MG63 (cell line): ENCODE measurements around the gene AKAP5. TPM values are rescaled to one million over a fixed set of nuclear protein-coding genes. Genes with fewer than 3 reads are reported as not detected.
"Not testable (repeated sequence)": the region's sequence is repeated elsewhere in the genome, so short reads cannot be mapped to it uniquely, and the experiment has no call there.

Experiments used
- DNase-seq: peaks from one replicate; pipeline ENCODE4 v3.0.0-alpha.2; 2020
- H3K27me3 ChIP-seq: fragments of 250-450 bp; sonication (Bioruptor Pico); 2 replicates; pipeline ENCODE4 v1.5.1; 2020; ENCODE audit warnings: mild to moderate bottlenecking, moderate library complexity
- H3K36me3 ChIP-seq: fragments of 250-450 bp; sonication (Bioruptor Pico); 2 replicates; pipeline ENCODE4 v1.5.1; 2020; ENCODE audit warnings: mild to moderate bottlenecking, moderate library complexity
- H3K4me3 ChIP-seq: fragments of 250-450 bp; sonication (Bioruptor Pico); 2 replicates; pipeline ENCODE4 v1.5.1; 2020; ENCODE audit warnings: mild to moderate bottlenecking, moderate library complexity
- H3K9me3 ChIP-seq: fragments of 250-450 bp; sonication (Bioruptor Pico); 2 replicates; pipeline ENCODE4 v1.5.1; 2020; ENCODE audit warnings: mild to moderate bottlenecking, moderate library complexity
- total RNA-seq: library from RNA; depleted of rRNA; stranded (reverse); fragments of >200 nt; shearing (Covaris generic); gene quantifications from 2 replicates; pipeline ENCODE4 v1.2.3, GENCODE V29; 2014; ENCODE audit warnings: low replicate concordance; rRNA removed

Gene AKAP5
- total RNA-seq, 1 experiment from 2014 or later: 0.10 TPM

DNA sequence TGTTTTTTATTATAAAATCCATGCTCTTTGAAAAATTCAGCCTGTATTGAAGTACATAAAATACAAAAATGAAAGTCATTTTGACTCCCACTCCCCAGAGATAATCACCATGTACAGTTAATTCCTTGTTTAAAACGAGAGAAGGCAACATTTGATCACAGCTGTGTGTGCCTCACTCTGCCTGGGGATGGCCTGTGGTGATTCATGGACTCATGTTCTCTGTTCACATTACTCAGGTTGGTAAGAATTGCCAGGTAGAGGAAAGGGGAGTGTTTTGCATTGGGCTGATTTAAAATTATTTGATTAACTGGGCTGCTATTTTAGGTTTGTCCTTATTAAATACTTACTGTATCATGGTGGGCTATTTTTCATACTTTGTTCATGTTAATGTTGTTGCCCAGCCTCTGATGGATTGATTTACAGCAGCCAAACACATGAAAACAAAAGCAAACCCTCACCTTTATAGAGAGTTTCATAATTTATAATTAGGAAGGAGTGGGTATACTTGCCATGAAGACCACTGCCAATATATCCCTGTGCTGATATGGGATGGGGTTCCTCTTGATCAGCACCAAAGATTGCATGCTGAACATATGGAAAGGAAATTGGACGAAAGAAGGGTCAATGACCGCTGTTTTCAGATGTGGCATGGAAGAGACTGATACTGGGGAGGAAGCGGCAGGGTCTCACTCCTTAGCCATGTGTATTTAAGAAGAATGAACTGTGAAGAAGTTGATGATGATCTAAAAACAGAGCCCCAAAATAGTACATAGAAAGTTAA is 42.3 kb downstream of the AKAP5 start:
- Histone ChIP-seq H3K4me3 (peak overlapping the region; percentile 78), H3K36me3 (peaks cover 8% of the 10 kb centered on the region), H3K27me3 (no peaks in the 10 kb centered on the region), H3K9me3 (no peaks in the 10 kb centered on the region)
- peak; percentile 12 for DNase-seq

DNA sequence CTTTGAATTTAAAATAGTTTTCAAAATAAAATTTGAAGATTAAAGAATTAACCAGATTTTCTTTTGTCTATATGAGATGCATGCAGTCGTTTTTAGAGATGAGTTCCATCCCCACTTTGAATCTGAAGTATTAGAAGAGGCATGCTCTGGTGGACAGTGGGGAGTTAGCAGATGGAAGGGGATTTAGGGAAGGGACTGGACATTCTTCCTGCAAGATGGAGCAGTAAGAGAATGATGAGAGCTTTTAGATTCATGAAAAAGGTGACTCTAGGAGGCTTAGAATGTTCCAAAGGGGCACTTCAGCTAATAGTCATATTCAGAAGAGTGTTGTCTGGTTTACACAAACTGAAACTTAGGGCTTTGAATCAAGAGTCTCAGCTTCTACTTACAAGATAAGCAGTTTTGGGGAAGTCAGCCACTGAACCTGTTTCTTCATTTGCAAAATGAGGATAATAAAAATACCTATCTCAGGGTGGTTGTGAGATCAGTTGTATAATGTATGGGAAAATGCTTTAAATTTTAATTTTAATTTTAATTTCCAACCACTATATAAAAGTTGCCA is 43.0 kb downstream of the AKAP5 start:
- Histone ChIP-seq H3K27me3 (no peaks in the 10 kb centered on the region), H3K36me3 (peaks cover 12% of the 10 kb centered on the region), H3K4me3 (no peak overlapping the region), H3K9me3 (no peaks in the 10 kb centered on the region)
- no peak for DNase-seq

- no peak for DNase-seq
- Histone ChIP-seq H3K4me3 (no peak overlapping the region), H3K36me3 (peaks cover 12% of the 10 kb centered on the region), H3K27me3 (no peaks in the 10 kb centered on the region), H3K9me3 (no peaks in the 10 kb centered on the region)
Observed at GRCh38 chr14:64509036-64509435, 43.7 kb downstream of the AKAP5 start.

GRCh38 chr14:64510825-64511671 is 45.7 kb downstream of the AKAP5 start:
- Histone ChIP-seq H3K9me3 (no peaks in the 10 kb centered on the region), H3K4me3 (no peak overlapping the region), H3K36me3 (peaks cover 12% of the 10 kb centered on the region; the same call in 1 of the 2 replicates), H3K27me3 (no peaks in the 10 kb centered on the region)
- peak; percentile 12 for DNase-seq

DNA sequence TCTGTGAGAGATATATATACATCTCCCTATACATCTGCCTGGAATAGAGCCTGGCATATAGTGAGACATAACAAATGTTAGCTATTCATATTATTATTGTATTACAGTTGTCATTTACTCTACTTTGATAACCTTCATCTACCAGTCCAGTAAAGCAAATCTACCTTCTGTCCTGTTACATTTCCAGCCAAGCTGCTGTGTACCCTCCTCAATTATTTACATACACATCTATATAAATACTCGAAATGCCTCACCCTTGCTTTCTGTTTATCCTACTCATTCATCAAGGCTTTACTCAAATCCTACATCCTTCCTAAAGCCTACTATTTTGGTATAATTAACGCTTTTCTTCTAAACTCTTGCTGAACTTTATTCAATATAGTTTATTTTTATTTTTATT is 48.0 kb downstream of the AKAP5 start:
- Histone ChIP-seq H3K27me3 (no peaks in the 10 kb centered on the region), H3K9me3 (no peaks in the 10 kb centered on the region), H3K36me3 (peaks cover 12% of the 10 kb centered on the region; the same call in 1 of the 2 replicates), H3K4me3 (no peak overlapping the region)
- no peak for DNase-seq

DNA sequence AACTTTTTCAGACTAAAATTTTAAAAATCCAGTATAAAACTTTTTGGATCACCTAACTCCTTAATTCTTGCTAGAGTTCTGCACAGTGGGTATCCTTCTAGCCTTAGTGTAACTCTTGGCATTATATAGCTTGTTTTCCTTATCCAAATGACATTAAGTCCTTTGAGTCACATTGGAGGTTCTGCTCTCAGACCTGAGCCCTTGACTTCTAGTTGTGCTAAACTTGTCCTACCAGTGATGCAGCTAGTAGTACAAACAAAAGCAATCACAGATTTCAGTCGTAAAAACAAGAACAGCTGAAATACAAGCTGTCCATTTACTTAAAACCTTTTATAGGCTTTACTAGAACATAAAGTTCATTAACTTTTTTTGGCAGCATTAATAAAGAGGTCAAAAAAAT is 49.8 kb downstream of the AKAP5 start:
- Histone ChIP-seq H3K27me3 (no peaks in the 10 kb centered on the region), H3K36me3 (peaks cover 12% of the 10 kb centered on the region; the same call in 1 of the 2 replicates), H3K4me3 (no peak overlapping the region), H3K9me3 (no peaks in the 10 kb centered on the region)
- DNase-seq: no peak

GRCh38 chr14:64516969-64517368 is 51.7 kb downstream of the AKAP5 start:
- no peak for DNase-seq
- Histone ChIP-seq H3K4me3 (no peak overlapping the region), H3K36me3 (peaks cover 13% of the 10 kb centered on the region), H3K9me3 (no peaks in the 10 kb centered on the region), H3K27me3 (no peaks in the 10 kb centered on the region)

DNA sequence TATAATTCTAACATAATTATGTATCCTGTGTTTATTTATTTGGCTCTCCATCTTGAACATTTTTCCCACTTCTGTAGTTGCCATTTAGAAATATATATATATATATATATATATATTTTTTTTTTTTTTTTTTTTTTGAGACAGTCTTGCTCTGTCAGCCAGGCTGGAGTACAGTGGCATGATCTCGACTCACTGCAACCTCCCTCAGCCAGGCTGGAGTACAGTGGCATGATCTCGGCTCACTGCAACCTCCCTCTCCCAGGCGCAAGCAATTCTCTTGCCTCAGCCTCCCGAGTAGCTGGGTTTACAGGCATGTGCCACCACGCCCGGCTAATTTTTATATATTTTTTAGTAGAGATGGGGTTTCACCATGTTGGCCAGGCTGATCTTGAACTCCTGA is 52.4 kb downstream of the AKAP5 start:
- not testable (repeated sequence) for H3K27me3 ChIP-seq, H3K4me3 ChIP-seq, H3K9me3 ChIP-seq, DNase-seq
- H3K36me3 ChIP-seq: peaks cover 13% of the 10 kb centered on the region

- Histone ChIP-seq H3K9me3 (no peaks in the 10 kb centered on the region), H3K4me3 (no peak overlapping the region), H3K36me3 (peaks cover 16% of the 10 kb centered on the region), H3K27me3 (no peaks in the 10 kb centered on the region)
- DNase-seq: no peak
Observed at GRCh38 chr14:64518229-64518628, 52.9 kb downstream of the AKAP5 start.

- DNase-seq: no peak
- Histone ChIP-seq H3K9me3 (no peaks in the 10 kb centered on the region), H3K4me3 (no peak overlapping the region), H3K36me3 (peaks cover 33% of the 10 kb centered on the region), H3K27me3 (no peaks in the 10 kb centered on the region)
Observed at GRCh38 chr14:64520699-64521098, 55.4 kb downstream of the AKAP5 start.

DNA sequence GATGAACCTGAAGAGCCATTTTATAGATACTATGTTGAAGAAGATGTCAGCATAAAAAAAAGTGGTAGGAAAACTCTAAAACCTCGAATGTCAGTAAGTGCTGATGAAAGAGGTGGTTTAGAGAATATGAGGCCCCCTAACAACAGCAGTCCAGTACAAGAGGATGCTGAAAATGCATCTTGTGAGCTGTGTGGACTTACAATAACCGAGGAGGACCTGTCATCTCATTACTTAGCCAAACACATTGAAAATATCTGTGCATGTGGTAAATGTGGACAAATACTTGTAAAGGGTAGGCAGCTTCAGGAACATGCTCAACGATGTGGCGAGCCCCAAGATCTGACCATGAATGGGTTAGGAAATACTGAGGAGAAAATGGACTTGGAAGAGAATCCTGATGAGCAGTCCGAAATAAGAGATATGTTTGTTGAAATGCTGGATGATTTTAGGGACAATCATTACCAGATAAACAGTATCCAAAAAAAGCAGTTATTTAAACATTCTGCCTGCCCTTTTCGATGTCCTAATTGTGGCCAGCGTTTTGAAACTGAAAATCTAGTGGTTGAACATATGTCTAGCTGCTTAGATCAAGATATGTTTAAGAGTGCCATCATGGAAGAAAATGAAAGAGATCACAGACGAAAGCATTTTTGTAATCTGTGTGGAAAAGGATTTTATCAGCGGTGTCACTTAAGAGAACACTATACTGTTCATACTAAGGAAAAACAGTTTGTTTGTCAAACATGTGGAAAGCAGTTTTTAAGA is 57.5 kb downstream of the AKAP5 start:
- H3K4me3 ChIP-seq: no peak overlapping the region
- peaks cover 37% of the 10 kb centered on the region for H3K36me3 ChIP-seq
- no peaks in the 10 kb centered on the region for H3K27me3 ChIP-seq
- no peak for DNase-seq
- no peaks in the 10 kb centered on the region for H3K9me3 ChIP-seq

Other genes starting within 250 kb of the AKAP5 start
- not detected in 2 replicates for gene ESR2, start 171.1 kb upstream of the AKAP5 start, total RNA-seq
- 23.1 and 38.2 TPM in 2 replicates for gene MTHFD1, start 77.1 kb upstream of the AKAP5 start, total RNA-seq
- 0.57 and 1.6 TPM in 2 replicates for gene ZBTB25, start 38.3 kb downstream of the AKAP5 start, total RNA-seq
- 16.8 and 28.1 TPM in 2 replicates for gene ZBTB1, start 39.3 kb downstream of the AKAP5 start, total RNA-seq
- gene HSPA2, start 75.2 kb downstream of the AKAP5 start, total RNA-seq: 5.2 and 7.1 TPM in 2 replicates
- gene PPP1R36, start 84.5 kb downstream of the AKAP5 start, total RNA-seq: not detected in 2 replicates
- gene PLEKHG3, start 238.9 kb downstream of the AKAP5 start, total RNA-seq: 20.2 and 24.1 TPM in 2 replicates